Osteocyte (in vitro differentiated cells): ENCODE measurements around the gene ZNF318. TPM values are rescaled to one million over a fixed set of nuclear protein-coding genes. Genes with fewer than 3 reads are reported as not detected.
A peak's percentile ranks its signal among the peaks of the same experiment; 100 is the strongest.

Source experiments
- DNase-seq: peaks from one replicate; pipeline ENCODE4 v3.0.0; 2021; ENCODE audit warnings: mixed read lengths; ENCODE audit not compliant: unreplicated experiment; ENCODE audit errors: extremely low spot score
- H3K27ac Mint-ChIP-seq: one replicate; pipeline ENCODE4 v1.8.0; 2021; ENCODE audit warnings: mild to moderate bottlenecking, mixed read lengths; ENCODE audit not compliant: unreplicated experiment
- H3K27me3 Mint-ChIP-seq: one replicate; pipeline ENCODE4 v1.8.0; 2021; ENCODE audit warnings: mixed read lengths; ENCODE audit not compliant: unreplicated experiment
- H3K36me3 Mint-ChIP-seq: one replicate; pipeline ENCODE4 v1.8.0; 2021; ENCODE audit warnings: mixed read lengths; ENCODE audit not compliant: unreplicated experiment
- H3K4me1 Mint-ChIP-seq: one replicate; pipeline ENCODE4 v1.8.0; 2021; ENCODE audit warnings: mixed read lengths; ENCODE audit not compliant: unreplicated experiment
- H3K4me3 Mint-ChIP-seq: one replicate; pipeline ENCODE4 v1.8.0; 2021; ENCODE audit warnings: mild to moderate bottlenecking, moderate library complexity, mixed read lengths; ENCODE audit not compliant: unreplicated experiment
- H3K9me3 Mint-ChIP-seq: one replicate; pipeline ENCODE4 v1.8.0; 2021; ENCODE audit warnings: mixed read lengths; ENCODE audit not compliant: unreplicated experiment
- total RNA-seq: library from RNA; stranded (reverse); gene quantifications from 2 replicates; pipeline ENCODE4 v1.2.1, GENCODE V29; 2021
- TF ChIP-seq, protein P1 (sequence below): fragments of 200-600 bp; sonication (generic); IDR thresholded peaks from 2 replicates; pipeline ENCODE4 v1.5.0; 2021; ENCODE audit warnings: antibody characterized with exemption, mild to moderate bottlenecking, moderate library complexity

ZNF318 gene
- total RNA-seq, 1 donor from 2014 or later, result 25.1 TPM

DNA sequence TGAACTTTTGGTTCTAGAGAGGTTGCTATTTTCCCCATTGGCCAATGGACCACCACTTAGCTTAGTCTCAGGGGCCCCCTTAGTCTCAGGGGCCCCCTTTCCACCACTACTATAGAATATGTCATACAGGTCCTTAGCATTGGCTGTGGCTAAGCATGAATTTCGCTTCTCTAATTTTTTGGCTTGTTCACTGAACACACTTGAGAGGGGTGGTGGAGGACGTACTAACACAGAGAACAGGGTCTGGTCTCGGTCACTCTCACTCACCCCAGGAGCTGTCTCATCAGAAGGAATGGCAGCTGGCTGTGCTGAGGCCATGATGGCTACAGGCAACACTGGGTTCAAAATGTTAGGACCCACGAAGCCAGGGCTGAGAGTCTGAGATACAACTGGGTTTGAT, 30.3 kb downstream of the ZNF318 start:
- Mint-ChIP-seq H3K36me3 (peaks cover 45% of the 10 kb centered on the region), H3K27ac (no peak overlapping the region), H3K9me3 (no peaks in the 10 kb centered on the region), H3K4me1 (no peaks in the 10 kb centered on the region), H3K4me3 (no peak overlapping the region), H3K27me3 (no peaks in the 10 kb centered on the region)
- TF ChIP-seq, protein P1, sequence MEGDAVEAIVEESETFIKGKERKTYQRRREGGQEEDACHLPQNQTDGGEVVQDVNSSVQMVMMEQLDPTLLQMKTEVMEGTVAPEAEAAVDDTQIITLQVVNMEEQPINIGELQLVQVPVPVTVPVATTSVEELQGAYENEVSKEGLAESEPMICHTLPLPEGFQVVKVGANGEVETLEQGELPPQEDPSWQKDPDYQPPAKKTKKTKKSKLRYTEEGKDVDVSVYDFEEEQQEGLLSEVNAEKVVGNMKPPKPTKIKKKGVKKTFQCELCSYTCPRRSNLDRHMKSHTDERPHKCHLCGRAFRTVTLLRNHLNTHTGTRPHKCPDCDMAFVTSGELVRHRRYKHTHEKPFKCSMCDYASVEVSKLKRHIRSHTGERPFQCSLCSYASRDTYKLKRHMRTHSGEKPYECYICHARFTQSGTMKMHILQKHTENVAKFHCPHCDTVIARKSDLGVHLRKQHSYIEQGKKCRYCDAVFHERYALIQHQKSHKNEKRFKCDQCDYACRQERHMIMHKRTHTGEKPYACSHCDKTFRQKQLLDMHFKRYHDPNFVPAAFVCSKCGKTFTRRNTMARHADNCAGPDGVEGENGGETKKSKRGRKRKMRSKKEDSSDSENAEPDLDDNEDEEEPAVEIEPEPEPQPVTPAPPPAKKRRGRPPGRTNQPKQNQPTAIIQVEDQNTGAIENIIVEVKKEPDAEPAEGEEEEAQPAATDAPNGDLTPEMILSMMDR, result no peak
- no peak for DNase-seq

DNA sequence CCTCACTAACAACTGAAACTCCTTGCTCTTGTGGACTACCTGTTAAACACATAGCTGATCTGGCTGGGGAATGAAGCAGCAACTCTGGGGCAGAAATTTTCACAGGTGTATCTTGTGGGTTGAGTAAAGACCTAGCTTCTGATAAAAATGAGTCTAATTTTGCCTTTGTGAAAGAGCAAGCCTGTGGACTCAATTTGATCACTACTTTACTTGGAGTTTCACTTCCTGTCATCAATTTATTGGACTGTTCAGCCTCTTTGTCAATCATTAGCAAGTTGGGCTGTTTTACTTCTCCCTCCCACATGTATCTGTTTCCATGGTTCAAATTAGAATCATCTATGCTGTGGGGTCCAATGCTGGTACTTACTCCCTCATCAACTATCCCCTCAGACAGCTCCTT, 31.2 kb downstream of the ZNF318 start:
- Mint-ChIP-seq H3K9me3 (no peaks in the 10 kb centered on the region), H3K27me3 (no peaks in the 10 kb centered on the region), H3K36me3 (peaks cover 45% of the 10 kb centered on the region), H3K27ac (no peak overlapping the region), H3K4me3 (no peak overlapping the region), H3K4me1 (no peaks in the 10 kb centered on the region)
- DNase-seq, result no peak
- TF ChIP-seq, protein P1, result no peak

DNA sequence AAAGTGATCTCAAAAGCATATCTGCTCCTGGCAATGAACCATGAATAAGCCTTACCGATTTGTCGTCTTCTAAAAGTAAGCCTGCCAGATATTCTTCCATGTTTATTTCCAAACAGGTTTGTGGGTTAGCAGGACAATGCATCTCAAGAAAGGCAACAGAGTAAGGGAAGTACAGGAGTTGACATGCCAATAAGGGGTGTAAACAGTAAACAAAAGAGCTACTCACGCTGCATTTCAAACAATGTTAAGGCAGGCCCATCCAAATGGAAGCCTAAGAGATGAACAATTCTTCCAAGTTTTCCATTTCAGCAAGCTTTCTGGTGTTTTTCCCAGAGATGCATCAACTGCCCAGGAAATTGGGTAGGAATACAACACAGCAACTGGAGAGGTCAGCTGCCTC, 33.1 kb downstream of the ZNF318 start:
- TF ChIP-seq, protein P1, result no peak
- no peaks in the 10 kb centered on the region for H3K27me3 Mint-ChIP-seq
- H3K36me3 Mint-ChIP-seq, result peaks cover 30% of the 10 kb centered on the region
- no peaks in the 10 kb centered on the region for H3K9me3 Mint-ChIP-seq
- H3K27ac Mint-ChIP-seq, result no peak overlapping the region
- H3K4me1 Mint-ChIP-seq, result no peaks in the 10 kb centered on the region
- no peak overlapping the region for H3K4me3 Mint-ChIP-seq
- DNase-seq, result no peak

GRCh38 chr6:43335469-43335868, 34.0 kb downstream of the ZNF318 start:
- TF ChIP-seq, protein P1, result no peak
- Mint-ChIP-seq H3K4me3 (no peak overlapping the region), H3K27ac (no peak overlapping the region), H3K9me3 (no peaks in the 10 kb centered on the region), H3K4me1 (no peaks in the 10 kb centered on the region), H3K27me3 (no peaks in the 10 kb centered on the region), H3K36me3 (peaks cover 22% of the 10 kb centered on the region)
- no peak for DNase-seq

- Mint-ChIP-seq H3K4me1 (no peaks in the 10 kb centered on the region), H3K36me3 (peaks cover 16% of the 10 kb centered on the region), H3K4me3 (no peak overlapping the region), H3K27ac (no peak overlapping the region), H3K27me3 (no peaks in the 10 kb centered on the region), H3K9me3 (no peaks in the 10 kb centered on the region)
- no peak for DNase-seq
- TF ChIP-seq, protein P1, result peak; percentile 74
Observed at GRCh38 chr6:43334466-43335095, 34.9 kb downstream of the ZNF318 start.
